Testis (tissue), 3 donors: ENCODE measurements around the gene MBP. TPM values are rescaled to one million over a fixed set of nuclear protein-coding genes. Genes with fewer than 3 reads are reported as not detected.

Experiments used
- DNase-seq: peaks from one replicate; pipeline ENCODE4 v3.0.0-alpha.2; 2019
- H3K27ac ChIP-seq, 2 donors: fragments of 200-600 bp; sonication (generic); one replicate each; pipeline ENCODE4 v1.5.1; 2019
- H3K27me3 ChIP-seq: fragments of 200-600 bp; sonication (generic); one replicate; pipeline ENCODE4 v1.5.1; 2019
- H3K36me3 ChIP-seq: fragments of 200-600 bp; sonication (generic); one replicate; pipeline ENCODE4 v1.5.1; 2017; ENCODE audit warnings: low read depth; ENCODE audit errors: missing control alignments
- H3K4me1 ChIP-seq: fragments of 200-600 bp; sonication (generic); one replicate; pipeline ENCODE4 v1.5.1; 2019
- H3K4me3 ChIP-seq, 2 donors: fragments of 200-600 bp; sonication (generic); one replicate each; pipeline ENCODE4 v1.5.1; 2017 to 2019
- H3K9me3 ChIP-seq: fragments of 200-600 bp; sonication (generic); one replicate; pipeline ENCODE4 v1.5.1; 2017
- CTCF ChIP-seq, 3 experiments: fragments of 450-650 bp in 2 of 3; fragments of 200-600 bp in 1 of 3; sonication (generic) in 1 of 3; IDR thresholded peaks; one replicate each; pipeline ENCODE4 v1.5.1; 2016 to 2019; ENCODE audit warnings: antibody characterized with exemption in 3 of 3, mild to moderate bottlenecking in 2 of 3, moderate library complexity in 1 of 3
- POLR2A ChIP-seq: fragments of 450-650 bp; IDR thresholded peaks from one replicate; pipeline ENCODE4 v1.6.1; 2017; ENCODE audit warnings: antibody characterized with exemption, mild to moderate bottlenecking, moderate library complexity
- WGBS, 2 donors: methylation state at CpG; one replicate each; pipeline ENCODE4 v1.1.5; 2018; 5-methylcytosine and 5-hydroxymethylcytosine counted together
- intact Hi-C: fragments of 100-400 bp; cut with DNase I; formaldehyde crosslinking; loops from one replicate; pipeline ENCODE4 v1.15.1; 2023; ENCODE audit warnings: low total_unique reads
- polyA plus RNA-seq: library from polyadenylated mRNA; stranded (reverse); fragments of 350-450 nt; fragmentation: Illumina TruSeq; extraction: RNeasy Lipid Tissue Mini Kit (QIAGEN cat#74804); gene quantifications from one replicate; pipeline ENCODE4 v1.2.3, GENCODE V29; 2014; ENCODE audit warnings: low read depth, low replicate concordance; ENCODE audit not compliant: insufficient read depth
- total RNA-seq, 2 donors: library from RNA; depleted of rRNA; stranded (reverse); fragments of >200 nt; gene quantifications; one replicate each; pipeline ENCODE4 v1.2.3, GENCODE V29; 2016

MBP gene
- total and polyA plus RNA-seq, 3 donors from 2014 or later = 15.4 to 20.3 (median 16.7) TPM

- no peak for DNase-seq
- WGBS, 2 donors = 83 to 84% methylated on average over 18 of the region's 18 CpGs
- Histone ChIP-seq H3K27ac (no peak overlapping the region), H3K4me3 (no peak overlapping the region), H3K4me1 (peaks cover 13% of the 10 kb centered on the region), H3K9me3 (no peaks in the 10 kb centered on the region), H3K27me3 (no peaks in the 10 kb centered on the region), H3K36me3 (no peaks in the 10 kb centered on the region)
- intact Hi-C loops = no loop called here
- TF ChIP-seq CTCF (IDR thresholded peaks at IDR 0.05) (no peak), POLR2A (no peak)
These were observed 174.9 kb downstream of the MBP start for GRCh38 chr18:76957384-76958355.

GRCh38 chr18:76956648-76957047, 175.9 kb downstream of the MBP start:
- TF ChIP-seq CTCF (IDR thresholded peaks at IDR 0.05) = no peak
- H3K27me3 ChIP-seq = no peaks in the 10 kb centered on the region
- intact Hi-C loops = no loop called here
- H3K27ac ChIP-seq = no peak overlapping the region
- H3K4me1 ChIP-seq = peaks cover 13% of the 10 kb centered on the region
- no peak overlapping the region for H3K4me3 ChIP-seq
- 94 to 96% methylated on average over 10 to 11 of the region's 11 CpGs for WGBS, 2 donors
- H3K9me3 ChIP-seq = no peaks in the 10 kb centered on the region
- no peaks in the 10 kb centered on the region for H3K36me3 ChIP-seq
- DNase-seq = no peak

- no peak for DNase-seq
- no peaks in the 10 kb centered on the region for H3K27me3 ChIP-seq
- WGBS, 2 donors = 94 to 97% methylated on average over 18 to 28 of the region's 28 CpGs
- no peaks in the 10 kb centered on the region for H3K9me3 ChIP-seq
- H3K4me1 ChIP-seq = peaks cover 13% of the 10 kb centered on the region
- TF ChIP-seq CTCF (IDR thresholded peaks at IDR 0.05) = no peak
- TF ChIP-seq POLR2A = no peak
- intact Hi-C loops = no loop called here
- H3K36me3 ChIP-seq = no peaks in the 10 kb centered on the region
- no peak overlapping the region for H3K27ac ChIP-seq
- no peak overlapping the region for H3K4me3 ChIP-seq
These were observed 176.9 kb downstream of the MBP start for GRCh38 chr18:76955524-76956170.

- intact Hi-C loops = no loop called here
- no peak for TF ChIP-seq POLR2A
- TF ChIP-seq CTCF (IDR thresholded peaks at IDR 0.05) = no peak
- Histone ChIP-seq H3K36me3 (no peaks in the 10 kb centered on the region), H3K27me3 (no peaks in the 10 kb centered on the region), H3K4me1 (peaks cover 12% of the 10 kb centered on the region), H3K9me3 (no peaks in the 10 kb centered on the region), H3K4me3 (no peak overlapping the region), H3K27ac (peak overlapping the region in 1 of 2 donors; percentile 15)
- DNase-seq = peak; percentile 76
- WGBS, 2 donors = 29 to 39% methylated on average over 12 of the region's 12 CpGs
These were observed 178.9 kb downstream of the MBP start for GRCh38 chr18:76953583-76954233.
